GM12878 (cell line): ENCODE results near the gene PEX26. TPM values are rescaled to one million over a fixed set of nuclear protein-coding genes. Genes with fewer than 3 reads are reported as not detected.
A peak's percentile ranks its signal among the peaks of the same experiment; 100 is the strongest.

Experiments used
- ATAC-seq: fragments of 200-7000 bp; cut with Tn5 transposase; 3 replicates; pipeline ENCODE4 v1.9.1; 2020; ENCODE audit warnings: mild to moderate bottlenecking, moderate library complexity
- BruUV-seq: library from RNA; stranded (reverse); fragments of 400-500 nt; replicated peaks from 2 replicates; lab custom pipeline; 2021; lab: Mats Ljungman, UMichigan
- CTCF ChIA-PET: fragments of 300-600 bp; sonication (Branson Sonifier 250); formaldehyde crosslinking; extraction: SDS; loops from one replicate; lab custom pipeline; 2021; ENCODE audit warnings: inconsistent platforms; lab: Yijun Ruan, JAX
- POLR2A ChIA-PET: fragments of 350-600 bp; formaldehyde crosslinking; extraction: SDS; loops from one replicate; lab custom pipeline; 2021; ENCODE audit warnings: inconsistent platforms; lab: Charles Lee
- RAD21 ChIA-PET: fragments of 300-600 bp; sonication (Branson Sonifier 250); formaldehyde crosslinking; loops from one replicate; lab custom pipeline; 2023; ENCODE audit warnings: antibody characterized with exemption; ENCODE audit not compliant: unreplicated experiment; lab: Charles Lee
- SMC1A ChIA-PET: fragments of 300-600 bp; sonication (Branson Sonifier 250); formaldehyde crosslinking; loops from one replicate; lab custom pipeline; 2023; ENCODE audit not compliant: unreplicated experiment, uncharacterized antibody; lab: Charles Lee
- DNase-seq: peaks from one replicate; pipeline ENCODE4 v3.0.0-alpha.2; 2011; ENCODE audit warnings: low read depth, low spot score
- FAIRE-seq: peaks from 3 replicates; lab custom pipeline; 2011; peaks lifted over from hg19 to GRCh38; lab: Jason Lieb, UNC
- H2AFZ ChIP-seq: 2 replicates; pipeline ENCODE4 v1.6.0; 2011; ENCODE audit warnings: low read depth, low read length, control low read depth; ENCODE audit not compliant: control insufficient read depth
- H3K27ac ChIP-seq: 2 replicates; pipeline ENCODE4 v1.5.1; 2011; ENCODE audit warnings: control low read depth; ENCODE audit not compliant: control insufficient read depth, insufficient read depth
- H3K27me3 ChIP-seq, 2 experiments: replicated peaks in 1 of 2; 2 replicates each; pipeline versions ENCODE4 v1.6.0 to v1.6.1; 2011; ENCODE audit warnings: low read length in 1 of 2; ENCODE audit not compliant: control insufficient read depth in 2 of 2, insufficient read depth in 2 of 2
- H3K36me3 ChIP-seq, 2 experiments: 2 replicates each; pipeline ENCODE4 v1.5.1; 2011; ENCODE audit warnings: low read length in 1 of 2; ENCODE audit not compliant: control insufficient read depth in 2 of 2, insufficient read depth in 2 of 2
- H3K4me1 ChIP-seq: 2 replicates; pipeline ENCODE4 v1.6.1; 2011; ENCODE audit warnings: mild to moderate bottlenecking, low read length, moderate library complexity, mixed read lengths; ENCODE audit not compliant: control insufficient read depth, insufficient read depth
- H3K4me2 ChIP-seq: 2 replicates; pipeline ENCODE4 v1.6.0; 2011; ENCODE audit warnings: control low read depth; ENCODE audit not compliant: control insufficient read depth, insufficient read depth
- H3K4me3 ChIP-seq: fragments of 200-600 bp; sonication (generic); 2 replicates; pipeline ENCODE4 v1.5.1; 2016
- H3K79me2 ChIP-seq: 2 replicates; pipeline ENCODE4 v1.6.0; 2011; ENCODE audit warnings: low read length; ENCODE audit not compliant: control insufficient read depth, insufficient read depth
- H3K9ac ChIP-seq: 2 replicates; pipeline ENCODE4 v1.8.0; 2011; ENCODE audit warnings: low read length, control low read depth, mixed read lengths; ENCODE audit not compliant: control insufficient read depth, insufficient read depth
- H3K9me3 ChIP-seq: replicated peaks from 3 replicates; pipeline ENCODE4 v1.5.1; 2011; ENCODE audit warnings: mild to moderate bottlenecking, low read length; ENCODE audit not compliant: control insufficient read depth, insufficient read depth
- H4K20me1 ChIP-seq: 2 replicates; pipeline ENCODE4 v1.6.0; 2011; ENCODE audit not compliant: control insufficient read depth, insufficient read depth
- CHD2 ChIP-seq: IDR thresholded peaks from 2 replicates; pipeline ENCODE4 v1.6.1; 2011; ENCODE audit warnings: low read depth, low read length, improper control_type of control experiment, borderline replicate concordance
- DPF2 ChIP-seq: fragments of 450-650 bp; IDR thresholded peaks from 2 replicates; pipeline ENCODE4 v1.6.1; 2017; ENCODE audit warnings: mild to moderate bottlenecking
- E2F4 ChIP-seq: IDR thresholded peaks from 2 replicates; pipeline ENCODE4 v1.6.1; 2012; ENCODE audit warnings: low read depth, low read length, improper control_type of control experiment
- EED ChIP-seq: sonication (generic); IDR thresholded peaks from 2 replicates; pipeline ENCODE4 v1.6.1; 2016; ENCODE audit warnings: antibody characterized with exemption, low read depth
- GATAD2B ChIP-seq: fragments of 450-650 bp; conservative IDR thresholded peaks from 2 replicates; pipeline ENCODE4 v1.6.1; 2017; ENCODE audit warnings: low read depth, mild to moderate bottlenecking, moderate library complexity
- SIX5 ChIP-seq: IDR thresholded peaks from 2 replicates; pipeline ENCODE4 v1.6.1; 2011; ENCODE audit warnings: mild to moderate bottlenecking, low read depth, low read length, moderate library complexity; ENCODE audit not compliant: severe bottlenecking
- SRF ChIP-seq, 2 experiments: IDR thresholded peaks; 2 replicates each; pipeline ENCODE4 v1.6.1; 2011; ENCODE audit warnings: low read depth in 2 of 2, low read length in 2 of 2, mild to moderate bottlenecking in 1 of 2, moderate library complexity in 1 of 2
- TARDBP ChIP-seq: IDR thresholded peaks from 2 replicates; pipeline ENCODE4 v1.6.1; 2016; ENCODE audit warnings: borderline replicate concordance
- TCF3 ChIP-seq: IDR thresholded peaks from 2 replicates; pipeline ENCODE4 v1.6.1; 2012; ENCODE audit warnings: low read depth, mild to moderate bottlenecking, low read length, borderline replicate concordance; ENCODE audit not compliant: insufficient read depth
- ZBTB33 ChIP-seq: fragments of 450-650 bp; IDR thresholded peaks from 2 replicates; pipeline ENCODE4 v1.6.1; 2017; ENCODE audit warnings: mild to moderate bottlenecking
- ZNF24 ChIP-seq: fragments of 450-650 bp; IDR thresholded peaks from 2 replicates; pipeline ENCODE4 v1.6.1; 2017; ENCODE audit warnings: antibody characterized with exemption, mild to moderate bottlenecking
- ZNF384 ChIP-seq: IDR thresholded peaks from 2 replicates; pipeline ENCODE4 v1.6.1; 2012; ENCODE audit warnings: low read depth, mild to moderate bottlenecking, low read length, improper control_type of control experiment, borderline replicate concordance
- WGBS: methylation state at CpG from one replicate; pipeline ENCODE4 v1.1.6; 2016; ENCODE audit warnings: low lambda C conversion rate; ENCODE audit not compliant: insufficient replicate concordance, insufficient coverage; ENCODE audit errors: missing lambda C conversion rate; 5-methylcytosine and 5-hydroxymethylcytosine counted together
- in situ Hi-C: fragments of 300-500 bp; cut with MboI; formaldehyde crosslinking; loops from 9 replicates; pipeline ENCODE4 v1.14.3; 2018; ENCODE audit warnings: mixed read lengths
- intact Hi-C: fragments of 100-400 bp; cut with micrococcal nuclease; formaldehyde crosslinking; loops from one replicate; pipeline ENCODE4 v1.14.2; 2022; ENCODE audit not compliant: unreplicated experiment
- polyA plus RNA-seq, 11 experiments: library from polyadenylated mRNA; depleted of rRNA in 4 of 11; unstranded in 6 of 11; stranded (reverse) in 5 of 11; fragments of >200 nt; fragmentation: Nextera tagmentation in 4 of 11; fragmentation: Illumina TruSeq in 1 of 11; extraction: Ambion mirVana in 4 of 11; extraction: Trizol in 1 of 11; gene quantifications; 1 replicate in 1 of 11; 2 replicates in 10 of 11; pipeline versions ENCODE4 v1.2.1 to v1.2.3, GENCODE V29; 2011 to 2016; ENCODE audit warnings: inconsistent platforms in 2 of 11, missing spikeins in 2 of 11, low read depth in 1 of 11
- total RNA-seq, 4 experiments: library from RNA; depleted of rRNA in 3 of 4; stranded (reverse); fragments of >200 nt in 3 of 4; fragmentation: Illumina TruSeq in 1 of 4; extraction: Trizol in 1 of 4; gene quantifications; 2 replicates each; pipeline versions ENCODE4 v1.2.1 to v1.2.3, GENCODE V29; 2013 to 2021
- TF ChIP-seq, protein P1 (sequence below): fragments of 450-650 bp; IDR thresholded peaks from 2 replicates; pipeline ENCODE4 v1.6.1; 2017; ENCODE audit warnings: mild to moderate bottlenecking, low read depth, inconsistent platforms; ENCODE audit not compliant: poor library complexity, severe bottlenecking

Gene PEX26
- total and polyA plus RNA-seq, 10 of the 15 experiments (the other 5 are each of a cell fraction or from before 2014, with no cell fraction given): 0.79 to 50.8 (median 22.4) TPM

GRCh38 chr22:18066181-18066859, 11.5 kb upstream of the PEX26 start (continued):
- TF ChIP-seq TARDBP (no peak), TCF3 (peak; percentile 74; the same call in 1 of the 2 replicates), EED (peak; percentile 70), ZNF24 (no peak), ZNF384 (no peak), E2F4 (no peak), SRF (IDR thresholded peaks at IDR 0.05; ENCODE audit: low read depth in 2 of 2, low read length in 2 of 2) (no peak), GATAD2B (peak; percentile 44; the same call in 1 of the 2 replicates), SIX5 (no peak)

GRCh38 chr22:18067121-18067520, 10.7 kb upstream of the PEX26 start:
- WGBS: 40% methylated on average over 3 of the region's 3 CpGs
- POLR2A ChIA-PET: interaction anchor here (2.4 kb wide), 2 partner anchors 9 to 10 kb away, joined by 8 to 11 read pairs; no protein-coding TSS in a partner anchor
- TF ChIP-seq, protein P1, sequence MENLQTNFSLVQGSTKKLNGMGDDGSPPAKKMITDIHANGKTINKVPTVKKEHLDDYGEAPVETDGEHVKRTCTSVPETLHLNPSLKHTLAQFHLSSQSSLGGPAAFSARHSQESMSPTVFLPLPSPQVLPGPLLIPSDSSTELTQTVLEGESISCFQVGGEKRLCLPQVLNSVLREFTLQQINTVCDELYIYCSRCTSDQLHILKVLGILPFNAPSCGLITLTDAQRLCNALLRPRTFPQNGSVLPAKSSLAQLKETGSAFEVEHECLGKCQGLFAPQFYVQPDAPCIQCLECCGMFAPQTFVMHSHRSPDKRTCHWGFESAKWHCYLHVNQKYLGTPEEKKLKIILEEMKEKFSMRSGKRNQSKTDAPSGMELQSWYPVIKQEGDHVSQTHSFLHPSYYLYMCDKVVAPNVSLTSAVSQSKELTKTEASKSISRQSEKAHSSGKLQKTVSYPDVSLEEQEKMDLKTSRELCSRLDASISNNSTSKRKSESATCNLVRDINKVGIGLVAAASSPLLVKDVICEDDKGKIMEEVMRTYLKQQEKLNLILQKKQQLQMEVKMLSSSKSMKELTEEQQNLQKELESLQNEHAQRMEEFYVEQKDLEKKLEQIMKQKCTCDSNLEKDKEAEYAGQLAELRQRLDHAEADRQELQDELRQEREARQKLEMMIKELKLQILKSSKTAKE: no peak
- TF ChIP-seq ZBTB33: no peak
- TF ChIP-seq DPF2: no peak
- no peak for TF ChIP-seq CHD2

More at GRCh38 chr22:18067121-18067520, 10.7 kb upstream of the PEX26 start:
- Histone ChIP-seq H3K9ac (no peak overlapping the region), H3K9me3 (no peaks in the 10 kb centered on the region), H3K4me2 (no peak overlapping the region; the same call in 1 of the 2 replicates), H3K4me1 (peaks cover 31% of the 10 kb centered on the region), H3K79me2 (no peaks in the 10 kb centered on the region), H2AFZ (no peak overlapping the region), H3K27me3 (no peaks in the 10 kb centered on the region), H4K20me1 (no peaks in the 10 kb centered on the region), H3K27ac (no peak overlapping the region), H3K36me3 (no peaks in the 10 kb centered on the region), H3K4me3 (no peak overlapping the region)
- CTCF ChIA-PET: interaction anchor here (5.6 kb wide), 1 partner anchor 10 kb away, joined by 34 read pairs; the partner anchor contains the start of gene PEX26
- BruUV-seq: no TSS peak
- RAD21 ChIA-PET: interaction anchor here (1.6 to 3.5 kb wide), 3 partner anchors 9 to 57 kb away, joined by 5 to 33 read pairs (median 18); partner anchors contain the start of gene PEX26
- FAIRE-seq (no peak), ATAC-seq (no peak), DNase-seq (no peak)
- intact Hi-C loops: loop anchor here (5.0 kb wide), 1 partner anchor 40 kb away; no protein-coding TSS in a partner anchor
- in situ Hi-C loops: loop anchor here (5.0 kb wide), 1 partner anchor 235 kb away; no protein-coding TSS in a partner anchor
- SMC1A ChIA-PET: interaction anchor here (3.3 to 8.7 kb wide), 2 partner anchors 10 kb away, joined by 32 to 67 read pairs; partner anchors contain the start of gene PEX26
